ENCODE data around the gene SERPINH1. TPM values are rescaled to one million over a fixed set of nuclear protein-coding genes. Genes with fewer than 3 reads are reported as not detected.

Gene SERPINH1
- polyA plus RNA-seq, 10 donors, result 298 to 570 (median 375) TPM

- DNase-seq, result no peak
Observed at GRCh38 chr11:75594211-75594610, 32.2 kb downstream of the SERPINH1 start.

GRCh38 chr11:75595429-75595828, 33.4 kb downstream of the SERPINH1 start:
- DNase-seq, result no peak

- no peak for DNase-seq
Observed at GRCh38 chr11:75596914-75597313, 34.9 kb downstream of the SERPINH1 start.

GRCh38 chr11:75597636-75598035, 35.6 kb downstream of the SERPINH1 start:
- no peak for DNase-seq

- no peak for DNase-seq
Observed at GRCh38 chr11:75598264-75598663, 36.2 kb downstream of the SERPINH1 start.

GRCh38 chr11:75598900-75599299, 36.8 kb downstream of the SERPINH1 start:
- DNase-seq, result no peak

- DNase-seq, result no peak
Observed at GRCh38 chr11:75600356-75600755, 38.3 kb downstream of the SERPINH1 start.

GRCh38 chr11:75601494-75601893, 39.4 kb downstream of the SERPINH1 start:
- DNase-seq, result no peak

GRCh38 chr11:75602951-75603350, 40.9 kb downstream of the SERPINH1 start:
- no peak for DNase-seq

GRCh38 chr11:75603791-75604736, 42.0 kb downstream of the SERPINH1 start:
- peak in 1 of 3 donors; percentile 81 for DNase-seq

GRCh38 chr11:75606099-75606498, 44.0 kb downstream of the SERPINH1 start:
- no peak for DNase-seq

GRCh38 chr11:75611823-75612222, 49.8 kb downstream of the SERPINH1 start:
- DNase-seq, result no peak

- DNase-seq, result no peak
Observed at GRCh38 chr11:75615751-75616150, 53.7 kb downstream of the SERPINH1 start.

GRCh38 chr11:75616281-75616680, 54.2 kb downstream of the SERPINH1 start:
- no peak for DNase-seq

Other genes with a start within 250 kb of the SERPINH1 start
- 10 to 100 TPM; 15.8 to 24.6 (median 19.7) TPM for gene ARRB1, start 210.6 kb upstream of the SERPINH1 start, polyA plus RNA-seq (ENCODE audit: insufficient read length in 10 of 10)
- 1,000 to 10,000 TPM; 2,502 to 3,842 (median 3,380) TPM for gene RPS3, start 162.7 kb upstream of the SERPINH1 start, polyA plus RNA-seq (ENCODE audit: insufficient read length in 10 of 10)
- 1 to 10 TPM; 2.3 to 4.5 (median 3.5) TPM for gene KLHL35, start 129.1 kb upstream of the SERPINH1 start, polyA plus RNA-seq (ENCODE audit: insufficient read length in 10 of 10)
- gene GDPD5, start 36.3 kb upstream of the SERPINH1 start, polyA plus RNA-seq (ENCODE audit: insufficient read length in 10 of 10), result 10 to 100 TPM; 14.1 to 27.4 (median 19.7) TPM
- gene MAP6, start 106.8 kb downstream of the SERPINH1 start, polyA plus RNA-seq (ENCODE audit: insufficient read length in 10 of 10), result 10 to 100 TPM in 7 of 10 donors, 1 to 10 TPM in 3; 6.9 to 16.2 (median 11.5) TPM
- gene MOGAT2, start 155.6 kb downstream of the SERPINH1 start, polyA plus RNA-seq (ENCODE audit: insufficient read length in 10 of 10), result under 1 TPM in 1 of 10 donors, not detected in 9; 0.08 TPM
- gene DGAT2, start 206.5 kb downstream of the SERPINH1 start, polyA plus RNA-seq (ENCODE audit: insufficient read length in 10 of 10), result 1 to 10 TPM in 2 of 10 donors, under 1 TPM in 8; 0.21 to 3.0 (median 0.62) TPM